Activated gamma-delta T cell (primary cell): ENCODE data around the gene NALF2.

ENCODE experiments used
- DNase-seq: peaks from one replicate; lab custom pipeline; 2025; lab: John Stamatoyannopoulos, UW
- total RNA-seq, 2 donors: gene quantifications; one replicate each; lab custom pipeline; 2026; lab: John Stamatoyannopoulos, UW

The NALF2 gene
- 0.04 to 0.15 reads per million in 2 donors for total RNA-seq

DNA sequence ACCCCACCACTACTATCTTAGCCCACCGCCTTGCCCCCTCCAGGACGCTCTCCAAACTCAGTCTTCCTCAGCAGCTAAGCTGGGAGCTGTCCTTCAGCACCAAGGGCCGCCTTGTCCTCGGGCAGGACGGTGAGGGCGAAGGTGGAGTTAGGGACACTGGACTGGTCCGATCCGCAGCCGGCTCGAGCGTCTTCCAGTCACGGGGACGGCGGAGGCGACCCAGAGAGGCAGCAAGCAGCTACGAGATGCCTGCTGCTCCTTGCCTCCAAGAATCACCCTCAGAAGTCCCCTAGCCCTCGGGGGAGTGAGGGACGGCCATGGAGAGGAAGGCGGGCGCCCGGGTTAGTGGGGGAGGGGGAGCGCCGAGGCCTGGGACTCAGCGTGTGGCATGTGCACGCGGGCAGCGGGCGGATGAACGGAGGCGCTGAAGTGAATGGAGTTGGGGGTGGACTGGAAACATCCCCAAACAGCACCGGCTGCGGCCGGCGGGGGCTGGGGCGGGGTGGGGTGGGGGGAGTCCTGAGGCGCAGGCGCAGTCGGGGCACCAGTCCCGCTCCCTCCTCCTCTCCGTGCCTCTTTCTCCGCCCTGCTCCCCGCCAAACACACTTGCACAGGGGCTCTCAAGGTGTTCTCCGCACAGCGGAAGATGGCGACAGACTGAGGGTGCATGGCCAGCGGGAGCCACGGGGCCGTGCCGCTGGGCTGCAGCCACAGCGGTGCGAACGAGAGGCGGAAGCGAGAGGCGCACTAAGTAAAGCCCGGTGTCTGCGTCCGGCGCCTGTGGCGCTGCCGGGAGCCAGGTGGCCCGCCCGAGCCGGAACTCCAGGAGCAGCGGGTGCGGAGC lies at the start of gene NALF2:
NALF2 (plus strand) TSS at position 545 of the 844 bp plus-strand sequence. CDS start 957 bp downstream, outside the sequence.
- DNase-seq = peak; percentile 6

DNA sequence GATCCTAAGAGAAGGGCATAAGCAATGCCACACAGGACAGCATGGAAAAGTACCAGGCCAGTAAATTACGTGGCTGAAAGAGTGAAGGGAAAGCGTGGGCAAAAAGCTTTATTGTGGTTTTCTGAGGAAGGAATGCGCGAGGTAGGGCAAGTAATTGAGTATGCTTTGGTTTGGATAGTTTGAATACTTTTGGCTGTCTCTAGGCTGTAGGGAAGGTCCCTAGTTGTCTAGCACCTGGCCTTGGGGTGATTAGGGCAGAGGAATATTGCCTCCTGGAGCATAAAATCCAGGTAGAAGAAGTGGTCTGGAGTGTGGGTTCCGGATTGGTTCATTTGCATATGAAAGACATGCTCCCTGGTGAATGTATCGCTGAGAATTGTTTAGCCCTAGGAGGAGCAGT lies 46.4 kb upstream of the NALF2 start:
- no peak for DNase-seq

DNA sequence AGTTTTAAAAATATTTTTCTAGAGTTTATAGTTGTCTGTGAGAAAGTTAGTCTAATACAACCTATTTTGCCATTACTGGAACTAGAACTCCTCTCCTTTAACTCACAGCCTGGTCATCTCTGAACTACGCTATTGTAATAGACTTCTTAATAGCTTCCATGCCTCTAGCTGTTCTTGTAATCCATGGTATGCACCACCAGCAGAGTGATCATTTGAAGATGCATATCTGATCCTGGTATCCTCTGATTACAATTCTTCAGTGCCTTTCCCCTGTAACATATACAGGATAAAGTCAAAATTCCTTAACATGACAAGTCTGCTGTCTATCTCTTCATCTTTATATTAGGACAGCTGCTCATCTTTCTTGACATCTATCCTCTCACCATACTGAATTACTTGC lies 37.6 kb upstream of the NALF2 start:
- DNase-seq = no peak

DNA sequence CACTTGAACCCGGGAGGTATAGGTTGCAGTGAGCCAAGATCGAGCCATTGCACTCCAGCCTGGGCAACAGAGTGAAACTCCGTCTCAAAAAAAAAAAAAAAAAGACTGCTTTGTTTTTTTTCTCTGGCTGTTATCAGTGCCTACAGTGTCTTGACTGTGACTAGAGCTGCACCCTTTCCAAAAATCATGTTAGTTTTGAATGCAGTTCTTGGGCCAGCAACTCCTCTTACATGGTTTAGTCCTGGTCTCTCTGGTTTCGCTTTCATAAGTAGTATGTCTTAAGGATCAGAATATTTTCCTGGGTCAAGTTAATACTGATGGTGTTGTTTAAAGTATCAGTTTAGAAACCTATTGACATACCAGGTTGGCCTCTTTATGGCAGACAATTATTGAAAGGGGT lies 34.2 kb upstream of the NALF2 start:
- no peak for DNase-seq

DNA sequence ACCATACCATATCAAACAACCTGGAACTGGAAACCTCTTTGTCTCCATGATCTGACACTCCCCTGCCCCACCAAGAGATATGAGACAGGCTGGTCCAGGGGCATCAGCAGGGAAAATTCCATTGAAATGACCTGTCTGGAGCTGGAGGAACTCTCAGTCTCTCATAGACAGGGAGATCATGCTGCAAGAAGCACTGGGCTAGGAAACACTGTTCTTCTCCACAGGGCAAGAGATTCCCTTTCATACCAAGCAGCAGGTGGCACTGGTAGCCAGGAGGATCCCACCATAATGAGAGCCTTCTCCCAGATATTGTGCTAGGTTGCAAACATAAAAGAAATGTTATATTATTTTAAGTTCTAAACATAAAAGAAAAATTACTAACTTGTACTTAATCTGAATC lies 14.5 kb upstream of the NALF2 start:
- DNase-seq = no peak

DNA sequence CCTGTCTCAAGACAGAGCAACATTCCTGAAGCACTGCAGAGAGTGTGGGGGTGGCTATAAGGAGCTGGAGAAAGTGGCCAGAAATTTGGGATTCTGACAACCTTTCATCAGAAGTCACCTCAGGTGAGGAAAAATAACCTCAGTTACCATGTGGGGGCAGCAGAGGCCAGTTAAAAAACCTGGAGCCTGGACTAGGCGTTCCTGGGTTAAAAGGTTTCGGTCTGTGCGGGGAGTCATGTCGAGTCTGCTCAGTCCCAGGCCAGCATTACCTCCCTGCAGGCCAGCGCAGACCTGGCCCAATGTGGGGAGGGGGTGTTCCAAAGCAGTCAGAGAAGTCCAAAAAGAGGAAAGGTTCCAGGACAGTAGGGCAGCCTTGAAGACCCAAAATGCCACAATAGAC lies 10.9 kb upstream of the NALF2 start:
- DNase-seq = no peak

DNA sequence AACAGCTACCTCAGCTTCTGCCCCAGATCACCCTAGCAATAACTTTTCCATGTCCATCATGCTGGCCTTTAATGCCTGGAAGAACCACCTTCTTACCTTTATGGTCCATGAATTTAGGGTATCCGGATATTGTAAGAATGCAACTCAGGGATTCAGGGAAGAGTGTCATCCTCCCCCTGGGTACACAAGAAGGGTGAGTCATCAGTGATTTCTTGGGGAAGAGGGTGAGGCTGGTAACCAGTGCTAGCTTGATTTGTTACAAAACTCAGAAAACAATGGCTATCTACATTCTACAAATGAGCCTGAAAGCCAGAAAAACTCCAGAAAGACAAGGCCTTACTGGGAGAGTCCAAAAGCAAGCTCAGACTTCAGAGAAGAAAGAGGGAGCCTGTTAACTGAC lies 10.4 kb upstream of the NALF2 start:
- no peak for DNase-seq

DNA sequence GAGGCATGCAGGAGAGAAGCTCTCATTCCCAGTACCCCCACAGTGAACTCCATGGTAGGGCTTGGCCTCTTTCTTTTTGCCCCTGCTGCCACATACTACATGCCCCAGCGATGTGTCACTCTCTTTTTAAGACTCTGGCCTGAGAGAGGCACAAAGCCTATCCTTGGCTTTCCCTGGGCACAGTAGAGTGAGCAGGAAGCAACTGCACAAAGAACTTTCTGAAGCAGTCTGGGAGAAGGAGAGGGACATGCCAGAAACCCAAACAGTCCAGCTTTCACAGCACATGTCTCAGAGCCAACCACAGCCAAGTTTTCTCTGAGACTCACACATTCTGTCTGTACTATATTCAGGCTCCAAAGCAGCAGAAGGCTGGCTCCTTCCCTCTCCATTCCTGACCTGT lies 7.9 kb upstream of the NALF2 start:
- DNase-seq = no peak

DNA sequence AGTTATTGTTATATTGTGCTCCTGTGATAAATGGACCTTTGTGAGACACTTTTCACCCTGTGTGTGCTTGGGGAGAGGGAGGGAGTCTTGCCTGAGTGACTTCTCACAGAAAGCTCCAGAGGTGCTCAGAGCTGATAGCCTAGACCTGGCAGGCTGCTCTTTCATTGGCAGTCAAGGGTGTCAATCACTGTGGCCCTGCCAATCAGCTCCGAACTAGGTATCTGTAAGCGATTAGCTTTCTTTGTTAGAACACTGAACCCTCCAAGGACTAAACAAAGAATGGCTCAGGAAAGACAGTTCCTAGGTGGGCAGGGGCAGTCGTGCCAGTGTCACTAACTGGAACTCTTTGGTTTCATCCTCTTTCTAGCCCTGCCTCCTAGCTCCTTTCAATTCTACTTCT lies 2.7 kb upstream of the NALF2 start:
- no peak for DNase-seq

DNA sequence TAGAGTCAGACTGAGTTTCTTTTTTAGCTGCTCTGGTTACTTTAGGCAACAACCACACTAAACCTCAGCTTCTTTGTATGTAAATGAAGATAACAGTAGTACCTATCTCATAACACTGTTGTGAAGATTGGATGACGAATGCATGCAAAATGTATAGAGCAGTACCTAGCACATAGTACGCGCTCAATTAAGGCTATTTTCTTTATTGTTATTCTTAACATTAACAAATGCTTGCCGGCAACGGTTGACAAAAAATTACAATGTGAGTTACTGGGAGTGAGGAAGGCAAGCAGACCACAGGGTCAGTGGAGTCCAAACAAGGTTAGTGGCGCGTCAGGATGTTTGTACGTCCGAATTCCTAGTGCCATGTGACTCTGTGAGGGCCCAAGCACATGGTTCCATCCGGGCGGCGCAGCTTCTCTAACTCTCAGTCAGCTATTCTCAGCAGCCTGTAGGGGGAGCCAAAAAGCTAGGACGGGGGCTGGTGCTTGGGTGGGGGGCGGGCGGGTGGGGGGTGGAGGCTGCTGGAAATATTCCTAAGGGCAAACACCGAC lies 821 bp upstream of the NALF2 start:
- no peak for DNase-seq

DNA sequence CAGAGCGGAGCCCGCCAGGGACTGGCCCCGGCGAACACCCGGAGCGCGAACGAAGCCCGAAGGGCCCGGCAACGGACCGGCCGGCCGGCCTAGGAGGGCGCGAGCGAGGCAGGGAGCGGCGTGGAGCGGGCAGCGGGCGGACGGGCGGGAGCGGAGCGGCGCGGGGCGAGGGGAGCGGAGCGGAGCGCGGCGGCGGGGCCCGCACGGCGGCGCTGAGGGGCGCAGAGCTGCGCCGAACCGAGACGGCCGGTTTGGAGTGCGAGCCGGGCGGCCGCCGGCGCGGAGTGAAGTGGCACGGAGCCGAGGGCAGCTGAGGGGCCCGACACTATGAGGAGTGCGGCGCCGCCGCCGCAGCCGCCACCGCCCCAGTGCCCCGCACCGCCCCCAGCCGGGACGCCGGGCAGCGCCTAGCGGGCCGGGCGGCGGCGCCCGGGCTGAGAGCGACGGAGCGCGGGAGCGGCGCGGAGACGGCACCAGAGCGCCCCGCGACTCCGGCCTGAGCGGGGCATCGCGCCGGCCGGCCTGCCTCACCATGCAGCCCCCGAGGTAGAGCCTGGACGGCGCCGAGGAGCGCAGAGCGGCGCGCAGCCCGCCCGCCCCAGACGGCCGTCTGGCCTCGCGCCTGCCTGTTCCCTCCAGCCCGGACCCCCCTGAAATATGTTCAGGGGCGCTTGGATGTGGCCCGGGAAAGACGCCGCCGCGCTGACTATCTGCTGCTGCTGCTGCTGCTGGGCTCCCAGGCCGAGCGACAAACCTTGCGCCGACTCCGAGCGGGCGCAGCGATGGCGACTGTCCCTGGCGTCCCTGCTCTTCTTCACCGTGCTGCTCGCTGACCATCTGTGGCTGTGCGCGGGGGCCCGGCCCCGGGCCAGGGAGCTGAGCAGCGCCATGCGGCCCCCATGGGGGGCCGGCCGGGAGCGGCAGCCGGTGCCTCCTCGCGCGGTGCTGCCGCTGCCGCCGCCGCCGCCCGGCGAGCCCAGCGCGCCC lies 793 bp downstream of the NALF2 start:
- DNase-seq = peak; percentile 11

DNA sequence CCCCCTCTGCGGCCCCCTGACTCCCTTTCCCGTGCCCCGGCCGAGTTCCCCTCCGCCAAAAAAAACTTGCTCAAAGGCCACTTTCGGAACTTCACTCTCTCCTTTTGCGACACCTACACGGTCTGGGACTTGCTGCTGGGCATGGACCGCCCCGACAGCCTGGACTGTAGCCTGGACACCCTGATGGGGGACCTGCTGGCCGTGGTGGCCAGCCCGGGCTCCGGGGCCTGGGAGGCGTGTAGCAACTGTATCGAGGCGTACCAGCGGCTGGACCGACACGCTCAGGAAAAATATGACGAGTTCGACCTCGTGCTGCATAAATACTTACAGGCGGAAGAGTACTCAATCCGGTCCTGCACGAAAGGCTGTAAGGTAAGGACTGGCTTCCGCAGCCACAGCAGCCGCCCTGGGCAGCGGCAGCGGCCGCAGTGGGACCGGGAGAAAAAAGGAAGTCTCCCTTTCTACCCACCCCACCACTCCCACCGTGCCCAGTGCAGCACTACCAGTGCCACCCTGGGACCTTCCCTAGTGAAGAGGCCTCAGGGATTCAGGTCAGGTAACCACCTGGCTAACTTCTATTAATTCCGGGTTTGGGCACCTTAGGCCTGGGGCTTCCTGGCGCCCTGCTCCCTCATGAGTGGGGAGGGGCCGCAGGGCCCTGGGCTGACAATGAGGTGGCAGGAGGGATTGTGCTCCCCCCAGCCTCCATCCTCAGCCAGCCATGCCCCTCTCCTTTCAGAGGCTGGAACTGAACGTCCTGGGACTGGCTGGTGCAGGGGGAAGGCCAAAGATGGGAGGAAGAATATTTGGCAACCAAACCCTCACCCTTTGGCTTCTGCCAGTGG lies 1.9 kb downstream of the NALF2 start:
- DNase-seq = peak; percentile 8

DNA sequence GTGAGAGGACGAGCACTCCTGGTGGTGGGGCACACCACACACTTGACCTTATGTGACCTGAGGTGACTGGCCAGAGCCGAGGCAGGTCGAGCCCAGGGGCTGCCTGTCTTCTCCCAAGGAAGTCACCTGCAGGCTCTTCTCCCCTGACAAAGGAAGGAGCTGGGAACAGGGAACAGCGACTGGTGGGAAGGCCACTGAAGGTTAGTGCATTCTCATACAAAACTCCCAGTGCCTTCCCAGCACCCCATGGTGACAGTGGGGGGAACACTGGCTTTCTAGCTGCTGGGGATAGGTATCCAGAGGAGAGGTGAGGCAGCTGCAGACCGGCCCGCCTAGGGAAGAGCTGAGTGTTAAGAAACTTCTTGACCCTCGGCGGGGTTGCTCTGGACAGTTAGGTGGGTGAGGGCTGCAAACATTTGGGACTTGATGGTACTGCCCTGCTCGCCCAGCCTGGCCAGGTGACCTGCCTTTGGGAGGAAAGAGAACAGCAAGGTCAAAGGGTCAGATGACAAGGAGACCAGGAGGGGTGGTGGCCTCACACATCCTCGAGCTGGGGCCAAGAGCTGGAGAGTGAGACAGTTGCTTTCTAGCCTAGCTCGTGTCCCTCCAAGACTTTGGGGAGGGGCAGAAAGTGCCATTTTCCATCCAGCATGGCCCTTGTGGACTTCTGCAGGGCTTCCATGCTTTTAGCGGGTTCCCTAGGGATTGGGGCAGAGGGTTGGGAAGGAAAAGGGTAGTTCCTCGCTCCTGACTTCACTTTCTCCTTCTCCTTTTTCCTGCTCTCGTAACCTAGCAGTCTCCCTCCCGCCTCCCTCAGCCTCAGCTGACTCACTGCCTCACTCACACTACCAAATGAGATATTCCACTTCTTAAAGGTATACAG lies 2.7 kb downstream of the NALF2 start:
- no peak for DNase-seq

DNA sequence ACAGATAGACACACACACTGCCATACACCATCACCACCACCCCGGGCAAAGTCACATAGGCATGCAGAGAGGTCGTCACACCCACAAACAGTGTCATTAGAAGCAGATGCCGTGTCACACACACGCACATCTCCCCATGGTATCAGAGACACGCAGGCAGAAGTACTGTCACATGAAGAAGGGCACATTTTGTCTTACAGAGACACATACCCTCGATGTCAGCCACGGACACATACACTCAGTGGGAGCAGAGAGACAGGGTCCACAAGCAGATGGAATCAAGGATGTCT lies 3.3 kb downstream of the NALF2 start:
- no peak for DNase-seq

DNA sequence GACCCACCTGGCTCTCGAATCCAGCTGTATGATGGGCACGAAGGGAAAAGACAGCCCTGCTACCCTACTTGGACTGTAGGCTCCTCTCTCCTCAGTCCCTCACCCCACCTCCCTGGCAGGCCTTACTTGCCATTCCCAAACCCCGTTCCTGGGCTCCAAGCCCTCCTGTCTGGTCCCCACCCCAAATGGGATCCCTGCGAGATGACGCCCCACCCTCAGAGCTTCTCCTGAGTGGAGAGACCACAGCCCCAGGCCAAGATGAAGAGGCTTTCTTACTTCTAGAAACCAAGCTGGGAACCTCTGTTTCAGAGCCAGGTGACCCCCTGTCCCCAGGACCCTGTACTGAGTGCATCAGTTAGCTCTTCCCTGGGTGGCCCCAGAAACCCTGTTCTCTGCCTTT lies 4.5 kb downstream of the NALF2 start:
- DNase-seq = no peak

DNA sequence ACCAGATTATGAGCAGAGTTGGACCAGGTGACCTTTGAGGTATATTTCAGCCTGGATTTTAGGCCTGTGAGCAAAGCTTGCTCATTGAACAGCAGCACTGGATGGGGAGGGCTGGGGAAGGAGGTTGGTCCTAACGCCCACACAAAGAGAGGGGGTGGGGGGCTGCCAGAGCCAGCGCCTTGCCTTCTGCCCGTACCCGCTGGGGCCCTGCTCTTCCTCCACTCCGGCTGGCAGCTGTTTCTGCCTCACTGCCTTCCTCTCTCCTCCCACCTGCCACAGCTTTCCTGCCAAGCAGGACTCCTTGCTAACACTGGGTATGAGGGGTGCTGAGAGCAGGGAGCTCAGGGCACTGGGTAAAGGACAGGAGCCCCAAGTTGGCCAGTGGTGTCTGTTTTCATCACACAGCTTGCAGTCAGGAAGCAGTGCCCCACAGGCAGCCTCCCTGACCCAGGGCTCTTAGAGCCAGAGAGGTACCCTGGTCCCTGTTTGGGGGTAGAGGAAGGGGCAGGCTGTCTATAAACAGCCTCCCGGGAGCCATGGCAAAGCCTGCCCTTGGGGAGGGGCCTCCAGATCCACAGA lies 6.1 kb downstream of the NALF2 start:
- no peak for DNase-seq

DNA sequence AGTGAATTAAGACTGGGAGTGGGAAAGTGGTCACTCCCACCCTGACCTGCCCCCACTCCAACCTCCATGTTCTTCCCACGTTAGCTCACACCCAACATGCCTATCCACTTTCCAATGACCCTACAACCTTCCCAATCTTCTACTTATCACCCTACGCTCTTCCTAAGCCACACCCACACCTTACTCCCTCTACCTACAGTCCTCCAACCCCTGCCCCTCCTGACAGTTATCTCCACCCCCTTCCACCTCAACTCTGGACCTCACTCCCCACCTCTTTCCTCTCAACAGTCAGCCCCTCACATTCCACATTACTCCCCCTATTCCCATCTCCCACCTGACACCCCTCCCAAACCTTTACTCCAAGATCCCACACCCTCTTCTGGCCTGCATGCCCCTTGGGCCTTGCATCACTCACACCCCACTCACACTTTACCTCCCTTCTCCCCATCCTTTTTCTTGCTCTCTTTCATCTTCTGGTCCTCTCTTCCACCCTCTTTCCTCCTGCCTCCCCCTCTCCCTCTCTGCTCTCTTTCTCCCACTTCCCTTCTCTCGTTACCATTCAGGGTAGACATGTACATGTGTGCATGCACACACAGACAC lies 6.9 kb downstream of the NALF2 start:
- DNase-seq = no peak

DNA sequence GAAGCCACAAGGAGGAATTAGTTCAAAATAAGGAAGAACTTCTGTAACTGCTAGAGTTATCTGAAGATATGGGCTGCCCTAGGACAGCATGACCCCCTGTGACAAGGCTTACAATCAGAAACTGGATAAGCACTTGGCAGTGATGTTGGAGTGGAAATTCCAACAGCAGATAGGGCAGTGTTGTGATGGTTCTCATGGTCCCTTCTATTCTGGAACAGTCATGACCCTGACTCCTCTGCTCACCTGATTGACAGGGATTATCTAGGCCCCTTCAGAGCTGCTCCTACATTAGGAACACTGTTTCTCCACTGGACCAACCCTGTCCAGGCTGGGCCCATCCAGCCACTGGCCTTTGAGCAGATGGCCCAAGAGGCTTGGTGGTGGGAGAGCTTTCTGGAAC lies 17.9 kb downstream of the NALF2 start:
- DNase-seq = no peak

DNA sequence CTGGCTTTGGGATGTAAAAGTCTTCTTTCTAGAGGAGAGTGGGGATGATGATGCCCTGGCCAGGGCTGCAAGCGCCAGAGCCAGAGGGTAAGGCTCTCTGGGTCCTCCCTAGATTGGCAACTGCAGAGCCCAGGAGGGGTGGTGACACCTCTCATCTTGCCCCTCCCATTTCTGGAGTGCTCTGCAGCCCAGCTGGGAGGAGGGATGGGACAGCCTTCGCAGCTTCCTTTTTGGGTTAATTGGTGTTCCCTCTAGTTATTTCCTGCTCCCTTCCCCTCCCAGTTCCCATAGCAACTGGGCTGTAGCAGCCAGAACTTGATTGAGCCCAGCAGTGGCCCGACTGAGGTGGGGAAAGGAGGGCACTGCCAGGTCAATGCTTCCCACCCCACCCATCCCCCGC lies 19.2 kb downstream of the NALF2 start:
- DNase-seq = no peak

DNA sequence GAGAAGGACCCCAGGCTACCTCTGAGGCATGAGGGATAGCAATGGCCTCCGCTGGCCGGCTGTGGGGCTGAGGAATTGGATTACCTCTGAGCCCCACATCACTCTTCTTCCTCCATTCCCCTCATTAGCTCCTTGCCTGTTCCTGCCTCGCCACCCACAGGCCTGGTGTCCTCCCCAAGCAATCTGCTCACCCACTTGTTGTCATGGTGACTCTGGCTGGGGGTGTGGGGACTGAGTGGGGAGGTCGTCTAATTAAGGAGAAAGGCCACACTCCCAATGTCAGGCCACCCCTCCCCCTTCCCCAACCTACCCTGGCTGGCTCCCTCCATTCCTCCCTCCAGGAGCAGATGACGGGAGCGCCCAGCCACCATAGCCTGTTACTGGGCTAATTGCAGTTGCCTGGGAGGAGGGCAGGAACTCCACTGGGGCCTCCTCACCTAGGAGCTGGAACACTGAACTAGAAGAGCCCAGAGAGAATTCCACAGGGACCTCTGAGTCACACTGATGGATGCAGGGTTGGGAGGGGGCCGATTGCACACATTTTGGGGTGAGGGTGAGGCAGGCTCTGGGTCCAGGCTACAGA lies 20.7 kb downstream of the NALF2 start:
- no peak for DNase-seq
